Lower leg skin (tissue), 3 donors: ENCODE measurements around the gene PTPRN2.

ENCODE experiments used
- CTCF ChIP-seq, 3 donors: fragments of 450-650 bp; IDR thresholded peaks; one replicate each; pipeline ENCODE4 v1.5.1; 2016; ENCODE audit warnings: antibody characterized with exemption in 3 of 3, mild to moderate bottlenecking in 3 of 3, moderate library complexity in 2 of 3
- POLR2A ChIP-seq, 2 donors: fragments of 450-650 bp; IDR thresholded peaks; one replicate each; pipeline ENCODE4 v1.6.1; 2016 to 2017; ENCODE audit warnings: antibody characterized with exemption in 2 of 2, mild to moderate bottlenecking in 1 of 2, moderate library complexity in 1 of 2

- TF ChIP-seq CTCF (IDR thresholded peaks at IDR 0.05), result no peak
- no peak for TF ChIP-seq POLR2A (IDR thresholded peaks at IDR 0.05)
Observed at GRCh38 chr7:158401295-158401694, 186.3 kb downstream of the PTPRN2 start.
